Endothelial cell of umbilical vein (primary cell): ENCODE data around the gene INHBB.

ENCODE experiments used
- POLR2A ChIP-seq: IDR thresholded peaks from 2 replicates; pipeline ENCODE4 v1.6.1; 2012; ENCODE audit warnings: low read depth, mild to moderate bottlenecking, control low read depth, low read length
- POLR2AphosphoS5 ChIP-seq: IDR thresholded peaks from 2 replicates; pipeline ENCODE4 v1.6.1; 2012; ENCODE audit warnings: low read depth, mild to moderate bottlenecking, control low read depth, low read length, moderate library complexity; ENCODE audit not compliant: insufficient read depth
- TF ChIP-seq, protein P1 (sequence below), 2 donors: IDR thresholded peaks; 1 replicate in 1 of 2; 2 replicates in 1 of 2; pipeline ENCODE4 v1.5.1; 2011; ENCODE audit warnings: low read length in 2 of 2, mild to moderate bottlenecking in 2 of 2, moderate library complexity in 2 of 2, control low read depth in 1 of 2, inconsistent platforms in 1 of 2, low read depth in 1 of 2; ENCODE audit not compliant: insufficient read depth in 1 of 2; ENCODE audit errors: extremely low read depth in 1 of 2
- TF ChIP-seq, protein P2 (sequence below): IDR thresholded peaks from 2 replicates; pipeline ENCODE4 v1.6.1; 2011; ENCODE audit not compliant: insufficient read depth, insufficient read length

DNA sequence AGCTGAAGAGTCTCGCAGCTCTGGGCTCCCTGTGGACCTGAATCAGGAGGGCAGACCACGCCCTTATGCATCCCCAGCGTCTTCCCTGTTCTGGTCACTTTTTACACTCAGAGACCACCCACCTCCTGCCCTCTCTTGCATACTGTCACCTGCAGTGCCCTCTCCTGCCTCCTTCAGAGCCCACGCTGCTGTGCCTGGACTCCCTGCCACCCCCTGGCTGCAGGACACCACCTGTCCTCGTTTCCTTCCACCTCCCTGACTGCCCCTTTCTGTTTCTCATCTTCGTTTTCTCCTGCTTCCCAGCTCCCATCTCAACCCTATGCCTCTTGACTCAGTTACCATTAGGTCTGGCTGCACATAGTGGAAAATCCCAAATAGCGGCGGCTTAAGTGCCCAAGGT lies 9.2 kb upstream of the INHBB start:
- TF ChIP-seq POLR2A (no peak), POLR2AphosphoS5 (no peak)
- TF ChIP-seq, protein P1, sequence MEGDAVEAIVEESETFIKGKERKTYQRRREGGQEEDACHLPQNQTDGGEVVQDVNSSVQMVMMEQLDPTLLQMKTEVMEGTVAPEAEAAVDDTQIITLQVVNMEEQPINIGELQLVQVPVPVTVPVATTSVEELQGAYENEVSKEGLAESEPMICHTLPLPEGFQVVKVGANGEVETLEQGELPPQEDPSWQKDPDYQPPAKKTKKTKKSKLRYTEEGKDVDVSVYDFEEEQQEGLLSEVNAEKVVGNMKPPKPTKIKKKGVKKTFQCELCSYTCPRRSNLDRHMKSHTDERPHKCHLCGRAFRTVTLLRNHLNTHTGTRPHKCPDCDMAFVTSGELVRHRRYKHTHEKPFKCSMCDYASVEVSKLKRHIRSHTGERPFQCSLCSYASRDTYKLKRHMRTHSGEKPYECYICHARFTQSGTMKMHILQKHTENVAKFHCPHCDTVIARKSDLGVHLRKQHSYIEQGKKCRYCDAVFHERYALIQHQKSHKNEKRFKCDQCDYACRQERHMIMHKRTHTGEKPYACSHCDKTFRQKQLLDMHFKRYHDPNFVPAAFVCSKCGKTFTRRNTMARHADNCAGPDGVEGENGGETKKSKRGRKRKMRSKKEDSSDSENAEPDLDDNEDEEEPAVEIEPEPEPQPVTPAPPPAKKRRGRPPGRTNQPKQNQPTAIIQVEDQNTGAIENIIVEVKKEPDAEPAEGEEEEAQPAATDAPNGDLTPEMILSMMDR (IDR thresholded peaks at IDR 0.05; ENCODE audit: extremely low read depth in 1 of 2, insufficient read depth in 1 of 2, low read depth in 1 of 2, low read length in 2 of 2), result no peak
- TF ChIP-seq, protein P2, sequence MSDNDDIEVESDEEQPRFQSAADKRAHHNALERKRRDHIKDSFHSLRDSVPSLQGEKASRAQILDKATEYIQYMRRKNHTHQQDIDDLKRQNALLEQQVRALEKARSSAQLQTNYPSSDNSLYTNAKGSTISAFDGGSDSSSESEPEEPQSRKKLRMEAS, result no peak
